ENCODE measurements around the gene TBC1D24.

TBC1D24 gene

DNA sequence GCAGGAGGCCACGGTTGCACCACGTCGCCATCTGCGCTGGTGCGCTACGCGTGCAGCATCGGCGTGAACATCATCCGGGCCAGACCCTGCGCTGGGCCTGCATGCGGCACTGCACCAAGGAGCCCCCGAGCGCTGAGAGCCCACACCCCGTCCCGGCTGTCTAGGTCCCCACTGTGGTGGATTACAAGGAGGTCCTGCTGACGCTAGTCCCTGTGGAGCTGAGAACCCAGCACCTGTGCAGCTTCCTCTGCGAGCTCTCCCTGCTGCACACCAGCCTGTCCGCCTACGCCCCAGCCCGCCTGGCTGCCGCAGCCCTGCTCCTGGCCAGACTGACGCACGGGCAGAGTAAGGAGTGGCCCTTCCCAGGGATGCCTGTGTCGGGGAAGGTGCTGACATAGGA is 25.8 kb upstream of the TBC1D24 start:
- Histone ChIP-seq H3K9me3 (ENCODE audit: insufficient read depth, low read length, severe bottlenecking) (no peaks in the 10 kb centered on the region), H3K27me3 (ENCODE audit: insufficient read depth, low read length, poor library complexity) (no peaks in the 10 kb centered on the region), H3K79me2 (ENCODE audit: insufficient read depth, low read length) (peaks cover 35% of the 10 kb centered on the region), H3K4me1 (ENCODE audit: insufficient read depth, low read length) (no peaks in the 10 kb centered on the region), H3K4me3 (ENCODE audit: low read depth in 1 of 2, low read length in 2 of 2) (no peak overlapping the region), H3K36me3 (ENCODE audit: insufficient read depth, low read length) (peaks cover 97% of the 10 kb centered on the region), H4K20me1 (ENCODE audit: insufficient read depth, low read length) (peaks cover 66% of the 10 kb centered on the region), H3K4me2 (ENCODE audit: insufficient read depth, low read length) (no peak overlapping the region), H3K9ac (ENCODE audit: low read depth, low read length) (no peak overlapping the region), H3K27ac (ENCODE audit: low read length) (no peak overlapping the region), H2AFZ (ENCODE audit: low read depth, low read length) (no peak overlapping the region)
- no peak for TF ChIP-seq EZH2 (IDR thresholded peaks at IDR 0.05; ENCODE audit: borderline replicate concordance, low read depth, low read length, severe bottlenecking)
- TF ChIP-seq, protein P1, sequence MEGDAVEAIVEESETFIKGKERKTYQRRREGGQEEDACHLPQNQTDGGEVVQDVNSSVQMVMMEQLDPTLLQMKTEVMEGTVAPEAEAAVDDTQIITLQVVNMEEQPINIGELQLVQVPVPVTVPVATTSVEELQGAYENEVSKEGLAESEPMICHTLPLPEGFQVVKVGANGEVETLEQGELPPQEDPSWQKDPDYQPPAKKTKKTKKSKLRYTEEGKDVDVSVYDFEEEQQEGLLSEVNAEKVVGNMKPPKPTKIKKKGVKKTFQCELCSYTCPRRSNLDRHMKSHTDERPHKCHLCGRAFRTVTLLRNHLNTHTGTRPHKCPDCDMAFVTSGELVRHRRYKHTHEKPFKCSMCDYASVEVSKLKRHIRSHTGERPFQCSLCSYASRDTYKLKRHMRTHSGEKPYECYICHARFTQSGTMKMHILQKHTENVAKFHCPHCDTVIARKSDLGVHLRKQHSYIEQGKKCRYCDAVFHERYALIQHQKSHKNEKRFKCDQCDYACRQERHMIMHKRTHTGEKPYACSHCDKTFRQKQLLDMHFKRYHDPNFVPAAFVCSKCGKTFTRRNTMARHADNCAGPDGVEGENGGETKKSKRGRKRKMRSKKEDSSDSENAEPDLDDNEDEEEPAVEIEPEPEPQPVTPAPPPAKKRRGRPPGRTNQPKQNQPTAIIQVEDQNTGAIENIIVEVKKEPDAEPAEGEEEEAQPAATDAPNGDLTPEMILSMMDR (IDR thresholded peaks at IDR 0.05; ENCODE audit: borderline replicate concordance, extremely low read depth, low read length, poor library complexity, severe bottlenecking): no peak
- ATAC-seq (ENCODE audit: insufficient read depth, low read depth) (no peak), DNase-seq (no peak)

DNA sequence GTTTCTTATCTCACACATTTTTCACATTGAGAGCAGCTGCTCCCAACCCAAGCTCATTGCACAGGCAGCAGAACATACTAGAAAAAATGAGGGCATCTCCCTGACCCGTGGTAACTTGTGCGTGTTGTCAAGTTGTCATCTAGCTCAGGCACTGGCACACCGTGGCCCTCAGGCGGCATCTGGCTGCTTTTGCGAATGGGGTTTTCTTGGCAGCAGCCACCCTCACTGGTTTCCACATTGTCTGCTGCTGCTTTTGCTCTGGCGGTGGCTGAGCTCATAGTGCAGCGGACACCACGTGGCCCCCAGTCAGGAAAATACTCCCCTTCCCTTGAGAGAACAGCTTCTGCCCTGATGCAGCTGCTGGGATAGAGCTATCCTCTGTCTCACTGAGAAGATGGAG is 24.4 kb upstream of the TBC1D24 start:
- DNase-seq: no peak
- Histone ChIP-seq H3K4me1 (ENCODE audit: insufficient read depth, low read length) (no peaks in the 10 kb centered on the region), H3K79me2 (ENCODE audit: insufficient read depth, low read length) (peaks cover 26% of the 10 kb centered on the region), H3K36me3 (ENCODE audit: insufficient read depth, low read length) (peaks cover 98% of the 10 kb centered on the region), H3K9ac (ENCODE audit: low read depth, low read length) (no peak overlapping the region), H2AFZ (ENCODE audit: low read depth, low read length) (no peak overlapping the region), H3K4me3 (ENCODE audit: low read depth in 1 of 2, low read length in 2 of 2) (no peak overlapping the region), H3K27ac (ENCODE audit: low read length) (no peak overlapping the region), H4K20me1 (ENCODE audit: insufficient read depth, low read length) (peaks cover 57% of the 10 kb centered on the region), H3K4me2 (ENCODE audit: insufficient read depth, low read length) (no peak overlapping the region), H3K27me3 (ENCODE audit: insufficient read depth, low read length, poor library complexity) (no peaks in the 10 kb centered on the region), H3K9me3 (ENCODE audit: insufficient read depth, low read length, severe bottlenecking) (no peaks in the 10 kb centered on the region)
- no peak for ATAC-seq (ENCODE audit: insufficient read depth, low read depth)
- TF ChIP-seq, protein P1 (IDR thresholded peaks at IDR 0.05; ENCODE audit: borderline replicate concordance, extremely low read depth, low read length, poor library complexity, severe bottlenecking): no peak
- no peak for TF ChIP-seq EZH2 (IDR thresholded peaks at IDR 0.05; ENCODE audit: borderline replicate concordance, low read depth, low read length, severe bottlenecking)

DNA sequence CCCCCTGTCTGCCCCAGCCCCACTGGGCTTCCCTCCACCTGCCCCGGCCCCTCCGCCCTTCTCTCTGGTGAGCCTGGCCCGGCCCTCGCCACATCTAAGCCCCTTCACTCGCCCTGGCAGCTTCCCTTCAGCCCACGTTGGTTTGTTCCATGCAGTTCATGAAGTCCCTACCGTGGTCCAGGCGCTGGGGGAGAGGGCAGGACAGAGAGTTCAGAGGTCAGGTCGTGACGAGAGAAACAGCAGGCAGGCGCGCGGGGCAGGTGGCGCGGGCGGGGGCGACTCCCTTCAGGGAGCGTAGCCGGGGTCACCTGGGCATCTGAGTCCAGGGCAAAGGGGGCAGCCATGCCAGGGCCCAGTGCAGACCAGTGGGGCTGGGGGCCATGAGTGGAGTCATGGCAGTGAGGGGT is 23.9 kb upstream of the TBC1D24 start:
- H4K20me1 ChIP-seq (ENCODE audit: insufficient read depth, low read length): peaks cover 57% of the 10 kb centered on the region
- H3K4me3 ChIP-seq (ENCODE audit: low read depth in 1 of 2, low read length in 2 of 2): no peak overlapping the region
- no peaks in the 10 kb centered on the region for H3K4me1 ChIP-seq (ENCODE audit: insufficient read depth, low read length)
- H3K27ac ChIP-seq (ENCODE audit: low read length): no peak overlapping the region
- no peak overlapping the region for H2AFZ ChIP-seq (ENCODE audit: low read depth, low read length)
- peaks cover 23% of the 10 kb centered on the region for H3K79me2 ChIP-seq (ENCODE audit: insufficient read depth, low read length)
- no peak for DNase-seq
- no peaks in the 10 kb centered on the region for H3K9me3 ChIP-seq (ENCODE audit: insufficient read depth, low read length, severe bottlenecking)
- no peak for ATAC-seq (ENCODE audit: insufficient read depth, low read depth)
- H3K27me3 ChIP-seq (ENCODE audit: insufficient read depth, low read length, poor library complexity): no peaks in the 10 kb centered on the region
- H3K4me2 ChIP-seq (ENCODE audit: insufficient read depth, low read length): no peak overlapping the region
- H3K36me3 ChIP-seq (ENCODE audit: insufficient read depth, low read length): peaks cover 98% of the 10 kb centered on the region
- no peak for TF ChIP-seq EZH2 (IDR thresholded peaks at IDR 0.05; ENCODE audit: borderline replicate concordance, low read depth, low read length, severe bottlenecking)
- TF ChIP-seq, protein P1 (IDR thresholded peaks at IDR 0.05; ENCODE audit: borderline replicate concordance, extremely low read depth, low read length, poor library complexity, severe bottlenecking): no peak
- H3K9ac ChIP-seq (ENCODE audit: low read depth, low read length): no peak overlapping the region

DNA sequence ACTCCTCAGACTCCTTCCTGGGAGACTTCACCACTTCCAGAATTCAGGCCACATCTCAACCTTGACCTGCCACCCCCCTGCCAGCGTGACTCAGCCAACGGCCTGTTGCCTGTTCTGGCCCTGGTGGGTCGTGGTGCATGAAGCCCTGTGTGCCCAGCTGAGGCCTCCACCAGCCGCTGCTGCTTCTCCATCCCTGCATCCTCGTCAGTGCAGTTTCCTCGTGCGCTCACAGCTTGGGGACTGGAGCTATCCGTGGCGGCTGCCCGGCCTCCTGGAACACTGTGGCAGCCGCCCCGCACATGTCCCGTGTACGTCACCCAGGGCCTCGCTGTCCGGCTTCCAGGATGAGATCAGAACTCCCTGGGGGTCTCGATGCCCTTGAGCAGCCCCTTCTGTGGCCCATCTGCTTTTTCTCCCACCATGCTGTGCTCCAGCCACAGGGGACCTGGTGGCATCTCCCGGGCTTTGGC is 23.0 kb upstream of the TBC1D24 start:
- Histone ChIP-seq H4K20me1 (ENCODE audit: insufficient read depth, low read length) (peaks cover 60% of the 10 kb centered on the region), H3K4me1 (ENCODE audit: insufficient read depth, low read length) (no peaks in the 10 kb centered on the region), H3K4me2 (ENCODE audit: insufficient read depth, low read length) (no peak overlapping the region), H3K4me3 (ENCODE audit: low read depth in 1 of 2, low read length in 2 of 2) (no peak overlapping the region), H3K79me2 (ENCODE audit: insufficient read depth, low read length) (peaks cover 16% of the 10 kb centered on the region; the same call in 1 of the 2 replicates), H2AFZ (ENCODE audit: low read depth, low read length) (no peak overlapping the region), H3K27ac (ENCODE audit: low read length) (no peak overlapping the region), H3K27me3 (ENCODE audit: insufficient read depth, low read length, poor library complexity) (no peaks in the 10 kb centered on the region), H3K9me3 (ENCODE audit: insufficient read depth, low read length, severe bottlenecking) (no peaks in the 10 kb centered on the region), H3K9ac (ENCODE audit: low read depth, low read length) (no peak overlapping the region), H3K36me3 (ENCODE audit: insufficient read depth, low read length) (peaks cover 98% of the 10 kb centered on the region)
- ATAC-seq (ENCODE audit: insufficient read depth, low read depth): no peak
- no peak for DNase-seq
- TF ChIP-seq, protein P1 (IDR thresholded peaks at IDR 0.05; ENCODE audit: borderline replicate concordance, extremely low read depth, low read length, poor library complexity, severe bottlenecking): no peak
- TF ChIP-seq EZH2 (IDR thresholded peaks at IDR 0.05; ENCODE audit: borderline replicate concordance, low read depth, low read length, severe bottlenecking): no peak

Data from DND-41 (cell line).